ENCODE results near the gene SYNPO2. TPM values are rescaled to one million over a fixed set of nuclear protein-coding genes. Genes with fewer than 3 reads are reported as not detected.

The SYNPO2 gene
- total and polyA plus RNA-seq, 10 of the 15 experiments (the other 5 are each of a cell fraction or from before 2014, with no cell fraction given), result 0.04 to 0.34 (median 0.28) TPM

- intact Hi-C loops (cut with micrococcal nuclease; ENCODE audit: unreplicated experiment) (no loop called here), in situ Hi-C loops (cut with MboI) (no loop called here)
- ChIA-PET RAD21 (ENCODE audit: unreplicated experiment) (no interaction called here), CTCF (no interaction called here), SMC1A (ENCODE audit: uncharacterized antibody, unreplicated experiment) (interaction anchor here (1.2 to 1.6 kb wide), 2 partner anchors 11 to 14 kb away, joined by 3 to 4 read pairs; no protein-coding TSS in a partner anchor), POLR2A (no interaction called here)
- ATAC-seq, result peak; percentile 47
- Histone ChIP-seq H3K4me2 (ENCODE audit: control insufficient read depth, insufficient read depth) (no peak overlapping the region), H2AFZ (ENCODE audit: control insufficient read depth, low read depth, low read length) (no peak overlapping the region), H3K4me3 (no peak overlapping the region), H4K20me1 (ENCODE audit: control insufficient read depth, insufficient read depth) (no peaks in the 10 kb centered on the region), H3K9ac (ENCODE audit: control insufficient read depth, insufficient read depth, low read length) (no peak overlapping the region), H3K27ac (ENCODE audit: control insufficient read depth, insufficient read depth) (no peak overlapping the region), H3K27me3 (replicated peaks in 1 of 2; ENCODE audit: control insufficient read depth in 2 of 2, insufficient read depth in 2 of 2, low read length in 1 of 2) (no peaks in the 10 kb centered on the region; a peak in 1 of 4 replicates), H3K9me3 (replicated peaks; ENCODE audit: control insufficient read depth, insufficient read depth, low read length) (no peaks in the 10 kb centered on the region), H3K36me3 (ENCODE audit: control insufficient read depth in 2 of 2, insufficient read depth in 2 of 2, low read length in 1 of 2) (no peaks in the 10 kb centered on the region), H3K79me2 (ENCODE audit: control insufficient read depth, insufficient read depth, low read length) (no peaks in the 10 kb centered on the region), H3K4me1 (ENCODE audit: control insufficient read depth, insufficient read depth, low read length) (no peaks in the 10 kb centered on the region)
- no peak for FAIRE-seq
- no peak for TF ChIP-seq TCF3 (IDR thresholded peaks at IDR 0.05; ENCODE audit: borderline replicate concordance, insufficient read depth, low read depth, low read length)
- TF ChIP-seq MLLT1 (IDR thresholded peaks at IDR 0.05), result no peak
- no peak for TF ChIP-seq NFYB (IDR thresholded peaks at IDR 0.05; ENCODE audit: insufficient read depth, low read depth, low read length)
- TF ChIP-seq CEBPZ (IDR thresholded peaks at IDR 0.05; ENCODE audit: low read depth, low read length), result no peak
- no peak for TF ChIP-seq SUPT20H (IDR thresholded peaks at IDR 0.05; ENCODE audit: borderline replicate concordance, control insufficient read depth, low read depth, low read length)
- DNase-seq (ENCODE audit: low read depth, low spot score), result no peak
- BruUV-seq (replicated peaks), result no TSS peak
- 12% methylated on average over 6 of the region's 6 CpGs for WGBS (ENCODE audit: insufficient coverage, insufficient replicate concordance, low lambda C conversion rate, missing lambda C conversion rate)
Measured at GRCh38 chr4:118843237-118843636, 45.4 kb upstream of the SYNPO2 start.

Measured in GM12878 (cell line).